ENCODE results near the gene WDR90. TPM values are rescaled to one million over a fixed set of nuclear protein-coding genes. Genes with fewer than 3 reads are reported as not detected.

Gene WDR90
- polyA plus RNA-seq (ENCODE audit: insufficient read length in 4 of 4), result 10 to 100 TPM; 26.1 to 76.2 (median 35.0) TPM

DNA sequence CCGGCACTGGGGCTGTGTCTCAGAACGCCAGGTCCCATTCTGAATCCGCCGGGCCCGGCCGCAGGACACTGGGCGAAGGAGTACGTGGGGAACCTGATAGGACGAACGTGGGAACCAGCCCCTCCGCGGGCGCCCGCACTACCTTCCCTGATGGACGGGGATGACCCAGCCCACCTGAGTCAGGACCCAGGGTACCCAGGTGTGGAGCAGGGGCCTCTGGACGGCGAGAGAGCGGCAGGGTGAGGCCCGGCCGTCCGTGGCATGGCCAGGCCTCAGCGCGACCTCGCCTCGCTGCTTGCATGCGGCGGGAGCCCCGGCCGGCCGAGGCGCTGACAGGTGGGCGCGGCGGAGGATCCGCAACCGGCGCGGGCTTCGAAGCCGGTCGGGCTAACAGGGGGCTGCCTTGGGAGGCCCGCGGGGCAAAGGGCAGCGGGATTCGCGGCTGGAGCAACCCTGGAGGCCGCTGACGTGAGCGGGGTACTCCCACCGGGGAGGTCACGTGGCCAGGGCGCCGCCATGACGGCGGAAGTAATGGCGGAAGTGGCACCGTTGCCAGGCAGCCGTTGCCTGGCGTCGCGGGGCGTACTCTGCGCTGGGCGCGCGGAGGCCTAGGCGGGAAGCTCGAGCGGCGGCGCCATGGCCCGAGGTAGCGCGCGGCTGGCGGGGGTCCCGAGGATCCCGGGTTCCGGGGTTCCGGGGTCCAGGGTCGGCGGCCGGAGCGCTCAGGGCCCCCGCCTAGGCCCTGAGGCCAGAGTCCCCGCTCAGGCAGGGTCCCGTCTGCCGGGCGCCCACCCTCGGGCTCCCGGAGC, at the start of gene WDR90:
WDR90 (plus strand) TSS at position 585 of the 809 bp plus-strand sequence; CDS start at position 637, 52 bp downstream.
- peak; percentile 68 to 82 (median 78) for DNase-seq (ENCODE audit: low read depth in 4 of 4, low spot score in 3 of 4)

- no peak for DNase-seq (ENCODE audit: low read depth in 4 of 4, low spot score in 3 of 4)
Measured at GRCh38 chr16:600781-601180, 48.4 kb upstream of the WDR90 start.

GRCh38 chr16:603933-604332, 45.2 kb upstream of the WDR90 start:
- no peak for DNase-seq (ENCODE audit: low read depth in 4 of 4, low spot score in 3 of 4)

DNA sequence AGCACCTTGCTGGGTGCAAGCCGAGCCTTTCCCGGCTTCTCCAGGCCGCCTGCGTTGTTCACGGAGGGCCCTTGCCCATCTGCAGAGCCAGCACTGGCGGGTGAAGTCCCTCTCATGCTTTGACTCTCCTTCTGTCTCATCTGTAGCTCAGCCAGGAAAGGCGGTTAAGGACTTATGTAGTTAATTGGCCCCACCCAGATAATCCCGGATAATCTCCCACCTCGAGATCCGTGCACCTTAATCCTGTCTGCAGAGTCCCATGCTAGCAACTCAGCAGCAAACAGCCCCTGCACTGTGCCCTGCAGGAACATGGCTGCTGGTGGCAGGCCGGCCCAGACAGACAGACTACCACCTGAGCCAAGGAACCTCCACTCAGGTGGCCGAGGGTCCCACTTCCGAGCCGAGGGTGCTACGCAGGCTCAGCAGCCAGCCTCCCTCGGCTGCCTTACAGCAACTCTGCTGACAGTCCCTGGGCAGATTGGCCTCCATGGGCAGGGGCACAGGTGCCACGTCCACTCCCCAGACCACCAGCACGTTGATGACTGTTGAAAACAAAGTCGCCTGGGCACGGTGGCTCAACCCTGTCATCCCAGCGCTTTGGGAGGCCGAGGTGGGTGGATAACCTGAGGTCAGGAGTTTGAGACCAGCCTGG, 42.4 kb upstream of the WDR90 start:
- no peak for DNase-seq (ENCODE audit: low read depth in 4 of 4, low spot score in 3 of 4)

DNA sequence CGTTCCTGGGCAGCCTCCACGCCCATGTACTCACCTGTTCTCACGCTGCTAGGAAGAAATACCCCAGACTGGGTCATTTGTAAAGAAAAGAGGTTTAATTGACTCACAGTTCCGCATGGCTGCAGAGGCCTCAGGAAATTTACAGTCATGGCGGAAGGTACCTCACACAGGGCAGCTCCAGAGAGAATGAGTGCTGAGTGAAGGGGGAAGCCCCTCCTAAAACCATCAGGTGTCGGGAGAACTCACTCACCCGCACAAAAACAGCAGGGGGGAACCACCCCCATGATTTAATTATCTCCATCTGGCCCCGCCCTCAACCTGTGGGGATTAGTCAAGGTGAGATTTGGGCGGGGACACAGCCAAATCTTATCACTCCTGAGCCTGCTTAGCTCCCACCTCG, 41.1 kb upstream of the WDR90 start:
- no peak for DNase-seq (ENCODE audit: low read depth in 4 of 4, low spot score in 3 of 4)

DNA sequence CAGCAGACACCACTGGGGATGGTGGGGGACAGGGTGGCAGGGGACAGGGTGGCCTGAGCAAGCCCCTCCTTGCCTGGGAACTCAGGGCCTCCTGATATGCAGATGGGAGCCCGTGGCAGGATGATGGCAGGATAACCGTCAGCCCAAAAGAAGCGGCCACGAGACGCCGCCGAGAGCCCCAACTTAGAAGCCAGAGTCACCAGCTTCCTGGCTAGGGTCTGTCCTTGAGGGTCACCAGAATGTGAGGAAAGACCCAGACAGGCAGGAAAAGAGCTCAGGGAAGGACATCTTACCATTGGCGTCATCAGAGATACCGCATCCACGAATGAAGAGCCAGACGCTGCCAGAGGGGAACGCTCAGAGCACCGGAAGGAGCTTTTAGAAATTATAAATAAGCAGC, 39.8 kb upstream of the WDR90 start:
- no peak for DNase-seq (ENCODE audit: low read depth in 4 of 4, low spot score in 3 of 4)

GRCh38 chr16:609984-610383, 39.2 kb upstream of the WDR90 start:
- DNase-seq (ENCODE audit: low read depth in 4 of 4, low spot score in 3 of 4), result no peak

- no peak for DNase-seq (ENCODE audit: low read depth in 4 of 4, low spot score in 3 of 4)
Measured at GRCh38 chr16:610513-611381, 38.4 kb upstream of the WDR90 start.

DNA sequence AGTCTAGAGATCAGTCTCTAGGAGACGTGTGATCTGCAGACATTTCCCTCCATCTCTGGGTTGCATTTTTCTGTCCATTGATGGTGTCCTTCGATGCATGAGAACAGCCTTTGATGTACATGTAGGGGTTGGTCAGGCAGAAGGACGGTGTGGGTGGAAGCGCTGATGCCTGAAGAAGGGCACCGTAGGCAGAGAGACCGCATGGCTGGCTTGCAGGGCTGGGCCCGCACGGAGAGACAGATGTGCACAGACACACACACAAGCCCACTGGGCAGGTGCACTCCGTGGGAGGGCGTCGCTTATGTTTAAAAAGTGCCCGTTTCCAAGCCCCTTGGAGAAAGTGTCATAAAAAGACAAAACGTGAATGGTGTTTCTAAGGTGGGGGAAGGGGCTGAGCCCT, 34.0 kb upstream of the WDR90 start:
- no peak for DNase-seq (ENCODE audit: low read depth in 4 of 4, low spot score in 3 of 4)

- DNase-seq (ENCODE audit: low read depth in 4 of 4, low spot score in 3 of 4), result no peak
Measured at GRCh38 chr16:616733-617586, 32.2 kb upstream of the WDR90 start.

GRCh38 chr16:617855-618254, 31.3 kb upstream of the WDR90 start:
- no peak for DNase-seq (ENCODE audit: low read depth in 4 of 4, low spot score in 3 of 4)

DNA sequence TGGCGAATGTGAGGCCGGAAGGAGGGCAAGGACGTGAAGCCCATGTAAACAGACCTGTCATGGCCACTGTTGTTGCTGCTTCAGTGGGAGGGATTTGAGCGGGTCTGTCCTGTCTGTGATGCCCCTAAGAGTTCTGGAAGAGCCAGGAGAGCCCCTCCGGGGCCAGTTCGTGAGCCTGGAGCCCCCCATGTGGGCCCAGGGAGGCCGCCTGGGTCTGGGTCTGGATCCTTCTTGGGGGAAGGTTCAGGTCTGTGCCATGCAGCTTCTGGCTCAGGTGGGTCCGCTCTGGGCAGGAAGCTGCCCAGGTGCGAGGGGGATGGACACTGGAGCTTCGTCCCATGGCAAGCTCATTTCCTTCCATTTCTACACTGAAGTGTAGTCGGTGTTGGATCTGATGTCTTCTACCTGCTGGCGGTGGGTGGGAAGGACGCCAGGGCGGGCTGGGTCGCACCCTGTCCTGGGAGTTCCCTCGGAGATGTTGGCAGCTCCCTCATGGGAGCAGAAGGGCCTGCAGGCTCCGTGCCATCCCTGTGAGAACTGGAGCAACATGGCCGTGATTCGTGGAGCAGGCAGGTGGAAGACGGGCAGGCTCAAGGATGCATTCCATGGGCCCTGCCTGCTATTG, 29.6 kb upstream of the WDR90 start:
- no peak for DNase-seq (ENCODE audit: low read depth in 4 of 4, low spot score in 3 of 4)

- no peak for DNase-seq (ENCODE audit: low read depth in 4 of 4, low spot score in 3 of 4)
Measured at GRCh38 chr16:620700-621525, 28.3 kb upstream of the WDR90 start.

DNA sequence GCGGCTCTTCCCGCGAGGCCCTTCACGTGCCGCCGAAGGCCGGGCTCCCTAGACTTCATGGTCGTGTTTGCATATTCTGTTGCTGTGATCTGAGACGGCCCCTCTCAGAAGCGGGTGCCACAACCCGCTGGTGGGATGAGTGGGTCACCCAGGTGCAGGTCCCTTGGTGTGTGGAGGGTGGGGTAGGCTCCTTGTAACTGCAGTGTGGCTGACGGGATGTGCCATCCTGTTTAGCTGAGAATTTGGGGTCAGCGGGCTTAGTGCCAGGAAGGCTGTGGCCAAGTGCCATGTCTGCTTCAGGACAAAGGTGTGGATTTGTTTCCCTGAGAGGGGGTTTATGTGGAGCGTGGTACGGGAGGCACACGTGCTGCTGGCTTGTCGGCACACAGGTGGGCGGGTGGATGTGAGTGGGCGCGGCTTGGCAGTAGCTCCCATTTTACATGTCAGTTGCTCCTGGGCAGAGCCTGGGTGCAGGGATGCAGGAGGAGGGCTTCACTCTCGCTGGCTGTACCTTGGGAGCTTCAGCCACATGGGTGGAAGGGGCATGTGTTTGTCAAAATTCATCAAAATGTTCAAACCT, 27.5 kb upstream of the WDR90 start:
- no peak for DNase-seq (ENCODE audit: low read depth in 4 of 4, low spot score in 3 of 4)

DNA sequence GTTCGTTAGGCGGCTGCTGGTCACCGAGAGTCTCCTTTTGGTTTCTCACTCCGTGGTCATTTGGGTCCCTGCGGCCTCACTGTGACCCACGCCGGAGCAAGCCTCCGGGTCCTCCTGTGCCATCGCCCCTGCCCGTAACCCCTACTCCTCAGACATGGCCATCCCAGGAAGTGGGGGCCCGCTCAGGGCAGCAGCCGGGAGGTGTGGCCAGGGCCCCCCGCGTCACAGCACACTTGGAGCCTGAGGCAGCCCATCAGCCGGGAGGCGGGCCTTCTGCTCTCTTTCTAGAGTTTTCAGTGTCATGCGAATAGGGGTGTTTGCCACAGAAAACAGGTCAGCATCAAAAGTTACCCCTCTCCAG, 26.3 kb upstream of the WDR90 start:
- DNase-seq (ENCODE audit: low read depth in 4 of 4, low spot score in 3 of 4), result no peak

GRCh38 chr16:624526-625070, 24.6 kb upstream of the WDR90 start:
- no peak for DNase-seq (ENCODE audit: low read depth in 4 of 4, low spot score in 3 of 4)

GRCh38 chr16:625117-625976, 23.8 kb upstream of the WDR90 start:
- DNase-seq (ENCODE audit: low read depth in 4 of 4, low spot score in 3 of 4), result no peak

All from left renal pelvis (tissue), 4 donors.